Stimulated activated CD4-positive, alpha-beta T cell treated with anti-CD3 and anti-CD28 coated beads, Interleukin-15, amount 100 ng/mL, for 24 hours (primary cell): ENCODE data around the gene GALNT3.

Experiments used
- DNase-seq: peaks from one replicate; pipeline ENCODE4 v3.0.0-alpha.2; 2020

GALNT3 gene

DNA sequence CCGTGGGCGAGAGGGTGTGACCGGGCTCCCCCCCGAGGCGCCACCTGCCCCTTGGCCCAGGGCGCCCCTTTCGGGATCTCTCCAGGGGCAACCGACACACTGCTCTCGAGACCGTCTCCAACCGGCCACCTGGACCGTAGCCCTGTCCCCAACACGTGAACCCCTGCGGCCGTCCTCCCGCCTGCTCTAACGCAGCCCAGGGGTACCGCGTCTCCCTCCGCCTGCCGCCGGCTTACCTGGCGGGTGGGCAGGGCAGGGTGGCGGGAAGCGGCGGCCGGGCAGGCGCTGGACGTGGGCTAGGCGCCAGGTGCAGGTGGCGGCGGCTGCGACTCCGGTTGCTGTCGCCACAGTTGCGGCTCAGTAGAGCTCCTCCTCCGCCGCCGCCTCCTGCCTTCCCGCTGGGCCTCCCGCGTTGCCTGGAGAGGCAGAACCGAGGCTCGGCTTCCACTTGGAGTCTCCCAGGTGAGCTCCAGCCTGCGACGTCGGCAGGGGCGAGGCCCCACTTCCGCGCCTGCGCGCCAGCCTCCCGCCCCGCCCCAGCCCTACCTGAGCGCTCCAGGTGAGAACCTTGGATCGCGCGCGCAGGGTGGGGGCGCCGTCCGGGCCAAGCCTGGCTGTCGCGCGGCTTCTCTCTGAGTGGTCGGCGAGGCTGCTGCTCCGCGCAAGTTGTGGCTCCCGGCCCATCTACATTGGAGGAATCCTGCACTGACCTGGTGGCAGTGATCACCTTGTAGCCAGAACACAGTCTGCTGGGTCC, at the start of gene GALNT3:
Gene GALNT3, minus strand, starts transcription at position 469 of the 757 bp plus-strand sequence. CDS start 23,547 bp downstream, outside the sequence.
- peak; percentile 49 for DNase-seq

DNA sequence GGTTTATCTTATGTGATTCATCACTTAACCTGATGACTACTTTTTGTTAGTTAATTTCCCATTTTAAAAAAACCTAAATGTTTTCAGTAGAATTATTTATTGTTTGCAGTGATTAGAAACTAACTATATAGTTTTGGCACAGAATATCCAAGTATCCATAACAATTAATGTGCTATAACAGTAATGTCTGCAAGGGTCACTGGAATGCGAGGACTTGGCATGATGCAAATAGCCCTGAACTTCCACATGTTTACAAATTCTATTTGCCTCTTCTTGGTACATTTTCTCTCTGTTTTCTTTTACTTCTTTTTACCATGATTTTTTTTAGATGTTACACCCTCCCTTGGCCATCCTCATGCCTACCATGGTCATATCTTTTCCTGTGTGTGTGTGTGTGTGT, 49.3 kb upstream of the GALNT3 start:
- DNase-seq = no peak

GRCh38 chr2:165840333-165840958, 46.4 kb upstream of the GALNT3 start:
- DNase-seq = no peak

DNA sequence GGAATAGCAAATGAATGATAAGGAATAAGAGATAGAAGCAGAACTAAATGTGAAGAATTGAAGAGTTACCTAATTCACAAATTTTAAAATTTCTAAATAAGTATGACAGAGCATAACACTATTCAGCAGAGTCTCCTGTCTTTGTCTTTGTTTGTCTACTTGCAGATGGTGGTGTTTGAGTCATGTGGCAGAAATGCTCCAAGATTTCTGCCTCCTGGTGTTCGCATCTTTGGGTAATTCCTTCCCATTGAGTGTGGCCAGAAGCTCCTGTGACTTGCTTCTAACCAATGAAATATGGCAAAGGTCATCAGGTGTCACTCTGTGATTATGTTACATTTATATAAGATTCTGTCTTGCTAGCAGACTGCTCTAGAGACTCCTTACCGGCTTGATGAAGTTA, 45.6 kb upstream of the GALNT3 start:
- no peak for DNase-seq

DNA sequence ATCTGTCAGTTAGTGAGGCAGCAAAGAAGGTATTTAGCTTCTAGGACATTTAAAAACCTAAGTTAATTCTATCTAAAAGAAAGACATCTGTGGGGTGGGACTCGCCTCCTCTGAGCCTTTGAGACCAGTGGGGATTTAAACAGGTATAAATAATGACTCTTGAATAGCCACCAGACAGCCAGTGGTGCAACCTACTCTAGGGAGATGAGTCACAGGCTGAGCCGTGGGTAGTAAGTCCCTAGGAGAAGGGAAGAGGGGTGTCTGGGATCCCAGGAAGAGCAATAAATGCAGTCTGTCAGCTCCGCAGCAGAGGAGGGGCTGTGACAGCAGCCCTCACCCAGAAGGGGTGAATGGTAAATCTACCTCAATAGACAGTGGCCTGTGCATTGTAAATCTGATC, 43.1 kb upstream of the GALNT3 start:
- DNase-seq = no peak

- DNase-seq = no peak
These were observed 41.3 kb upstream of the GALNT3 start for GRCh38 chr2:165835363-165835762.

DNA sequence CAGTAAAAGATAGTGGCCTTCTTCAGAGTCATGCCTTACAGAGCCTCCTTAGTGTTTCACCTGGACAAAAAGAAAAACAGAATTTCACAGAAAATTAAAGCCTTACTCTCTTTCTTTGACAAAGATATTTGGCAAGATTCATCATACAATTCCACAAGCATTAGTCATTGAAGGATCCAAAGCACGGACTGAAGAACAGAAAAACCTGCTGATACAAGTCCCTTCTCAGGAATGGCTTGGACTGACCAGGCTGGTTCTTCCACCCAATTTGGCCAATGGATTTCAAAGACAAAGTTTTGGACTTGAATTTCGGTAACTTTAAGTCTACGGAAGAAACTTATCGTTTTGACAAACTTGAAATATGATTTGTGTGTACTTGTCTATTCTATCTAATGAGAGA, 39.1 kb upstream of the GALNT3 start:
- no peak for DNase-seq

GRCh38 chr2:165827921-165828276, 33.9 kb upstream of the GALNT3 start:
- no peak for DNase-seq

- no peak for DNase-seq
These were observed 33.2 kb upstream of the GALNT3 start for GRCh38 chr2:165827016-165827920.

DNA sequence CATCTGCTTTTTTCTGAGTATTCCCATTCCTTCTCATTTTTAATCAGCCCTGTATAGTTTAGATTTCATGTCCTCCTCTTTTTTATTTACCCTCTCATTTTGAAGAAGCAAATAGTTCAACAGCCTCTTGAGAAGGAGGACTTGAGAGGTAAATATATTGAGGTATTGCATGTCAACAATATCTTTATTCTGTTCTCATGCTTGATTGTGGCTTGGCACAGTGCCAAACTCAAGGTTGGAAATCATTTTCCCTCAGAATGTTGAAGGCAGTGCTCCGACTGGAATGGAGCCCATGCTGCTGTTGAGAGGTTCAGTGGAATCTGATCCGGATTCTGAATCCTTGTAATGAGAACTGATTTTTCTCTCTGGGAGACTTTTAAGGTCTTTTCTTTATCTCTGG, 31.0 kb upstream of the GALNT3 start:
- no peak for DNase-seq

DNA sequence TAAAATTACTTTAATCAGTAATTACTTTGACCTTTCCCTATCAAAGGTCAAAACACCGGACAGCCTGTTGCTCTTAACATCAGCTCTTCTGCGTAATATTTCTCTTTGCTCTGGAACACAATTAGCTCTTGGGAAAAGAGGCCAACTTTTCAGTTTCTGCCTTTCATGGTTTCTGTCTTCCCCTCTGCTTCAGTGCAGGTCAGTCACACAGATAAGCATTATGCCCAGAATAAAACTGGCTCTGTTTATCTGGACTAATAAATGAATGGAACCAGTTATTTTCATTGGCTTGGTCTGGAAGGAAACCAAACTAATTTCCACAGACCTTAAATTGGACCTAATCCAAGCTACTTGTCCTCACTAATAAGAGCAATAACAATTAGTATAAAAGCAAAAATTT, 26.2 kb upstream of the GALNT3 start:
- DNase-seq = no peak

- no peak for DNase-seq
These were observed 24.9 kb upstream of the GALNT3 start for GRCh38 chr2:165818920-165819319.

DNA sequence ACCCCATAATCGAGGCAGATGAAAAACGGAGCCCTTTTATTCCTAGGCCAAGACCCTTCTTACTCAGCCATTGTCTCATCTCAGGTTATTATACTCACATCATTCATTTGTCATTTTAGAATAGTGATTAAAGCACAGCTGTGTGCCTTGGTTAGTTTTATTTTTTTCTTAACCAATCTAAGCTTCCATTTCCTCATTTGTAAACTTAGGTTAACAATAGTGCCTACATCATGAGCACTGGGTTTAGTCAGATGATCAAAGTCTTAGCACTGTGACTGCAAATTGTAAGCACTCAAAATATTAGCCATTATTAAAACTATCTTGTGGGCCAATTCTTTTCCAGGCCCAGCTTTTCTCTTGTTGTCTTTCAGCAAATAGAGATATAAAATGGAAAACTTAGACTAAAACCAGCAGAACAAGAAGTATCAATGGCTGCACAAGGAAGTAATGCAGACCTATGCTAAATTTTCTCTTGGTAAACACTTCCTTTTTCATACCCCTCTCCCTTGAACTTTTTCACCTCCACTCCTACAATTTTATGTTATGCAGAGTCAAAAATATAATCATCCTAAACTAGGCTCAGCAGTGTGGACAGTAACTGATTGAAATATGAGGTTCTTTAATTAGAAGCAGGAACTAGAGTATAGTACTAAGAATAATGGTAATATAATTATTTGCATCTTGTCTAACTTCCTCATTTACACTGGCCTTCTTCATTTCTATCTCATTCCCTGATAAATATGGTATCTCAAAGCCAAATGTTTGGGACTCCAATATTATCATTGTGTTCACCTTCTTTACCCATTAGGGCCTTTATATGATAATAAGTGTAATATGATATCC, 21.5 kb upstream of the GALNT3 start:
- no peak for DNase-seq

- DNase-seq = no peak
These were observed 20.4 kb upstream of the GALNT3 start for GRCh38 chr2:165814473-165814872.

DNA sequence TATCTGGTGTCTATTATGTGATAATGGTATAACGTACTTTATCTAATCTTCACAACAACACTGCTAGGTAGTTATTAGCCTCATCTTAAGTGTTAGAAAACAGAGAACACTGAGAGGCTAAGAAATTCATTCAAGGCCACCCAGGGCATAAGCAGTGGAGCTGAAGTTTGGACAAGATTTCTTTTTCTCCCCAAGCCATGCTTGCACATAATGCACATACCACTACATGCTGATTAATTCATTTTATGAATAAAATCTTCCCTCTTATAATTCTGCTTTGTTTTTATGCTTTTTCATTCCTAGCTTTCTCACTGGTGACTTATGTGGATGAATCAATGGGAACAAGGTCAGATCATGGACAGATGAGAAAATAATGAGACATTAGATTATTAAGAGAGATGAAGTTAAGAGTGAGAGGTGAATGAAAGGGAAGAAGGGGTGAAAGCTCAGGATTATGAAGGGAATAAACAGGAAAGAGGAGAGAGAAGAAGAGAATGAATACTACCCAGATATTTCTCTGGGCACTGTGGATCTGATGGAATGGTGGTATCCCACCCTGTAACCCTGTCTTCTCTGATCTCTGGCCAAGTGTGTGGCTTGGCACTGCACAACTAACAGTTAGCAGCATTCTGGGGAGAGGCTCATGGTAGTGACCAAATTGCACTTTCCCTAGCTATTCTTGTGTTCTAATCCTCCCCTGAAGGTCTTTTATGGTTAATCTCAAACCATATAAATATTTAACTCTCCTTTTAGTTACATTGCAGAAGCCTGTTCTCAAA, 17.7 kb upstream of the GALNT3 start:
- DNase-seq = no peak

- no peak for DNase-seq
These were observed 16.4 kb upstream of the GALNT3 start for GRCh38 chr2:165810418-165810817.

- no peak for DNase-seq
These were observed 10.7 kb upstream of the GALNT3 start for GRCh38 chr2:165804719-165805118.

GRCh38 chr2:165803123-165803760, 9.2 kb upstream of the GALNT3 start:
- DNase-seq = no peak

DNA sequence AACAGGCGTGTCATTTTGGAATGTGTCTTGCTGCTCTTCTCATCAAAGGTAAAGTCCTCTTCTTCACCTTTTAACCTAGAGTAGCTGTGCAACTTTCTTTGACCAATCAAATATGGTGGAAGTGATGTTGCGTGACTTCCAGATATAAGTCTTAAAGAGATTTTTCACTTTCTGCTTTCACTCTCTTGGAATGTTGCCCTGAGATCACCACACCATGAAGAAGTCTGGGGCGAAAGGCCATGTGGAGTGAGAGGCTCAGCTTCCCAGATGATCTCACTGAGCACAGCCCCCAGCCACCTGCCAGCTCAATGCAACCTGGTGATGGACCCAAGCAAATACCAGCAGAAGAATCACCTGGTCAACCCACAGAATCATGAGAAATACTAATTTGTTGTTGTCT, 7.1 kb upstream of the GALNT3 start:
- no peak for DNase-seq

DNA sequence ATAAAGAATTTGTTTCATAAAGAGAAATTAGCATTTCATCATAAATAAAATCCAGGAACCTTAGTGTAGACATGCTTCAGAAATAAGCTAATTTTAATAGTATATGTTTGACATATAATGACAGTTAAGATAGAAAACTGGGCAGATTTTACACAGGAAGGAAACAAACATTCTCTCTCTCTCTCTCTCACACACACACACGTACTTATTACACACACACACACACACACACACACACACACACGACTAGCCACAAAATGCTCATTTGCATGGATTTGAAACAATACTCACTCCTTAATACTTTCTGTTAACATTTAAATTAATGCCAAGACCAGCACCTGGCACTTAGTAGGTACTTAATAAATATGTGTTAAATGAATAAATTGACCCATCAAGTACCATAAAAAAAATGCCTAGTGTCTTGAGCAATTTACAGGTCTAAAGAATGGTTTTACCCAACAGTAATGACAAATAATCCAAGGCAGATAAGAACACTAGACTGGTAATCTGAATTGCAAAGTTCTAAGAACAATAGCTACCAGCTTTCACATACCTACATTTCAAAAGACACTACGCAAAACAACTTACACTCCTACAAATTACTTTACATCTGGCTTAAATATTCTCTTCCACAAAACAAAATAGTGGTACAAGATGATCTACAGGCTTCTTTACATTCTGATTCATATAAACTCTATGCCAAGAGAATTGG, 2.9 kb upstream of the GALNT3 start:
- no peak for DNase-seq

- no peak for DNase-seq
These were observed 2.1 kb upstream of the GALNT3 start for GRCh38 chr2:165796129-165796528.
